Measurements from ENCODE around the gene ATP2C1. TPM values are rescaled to one million over a fixed set of nuclear protein-coding genes. Genes with fewer than 3 reads are reported as not detected.

ATP2C1 gene
- total and polyA plus RNA-seq, 2 donors from 2014 or later: 46.8 to 102 TPM

DNA sequence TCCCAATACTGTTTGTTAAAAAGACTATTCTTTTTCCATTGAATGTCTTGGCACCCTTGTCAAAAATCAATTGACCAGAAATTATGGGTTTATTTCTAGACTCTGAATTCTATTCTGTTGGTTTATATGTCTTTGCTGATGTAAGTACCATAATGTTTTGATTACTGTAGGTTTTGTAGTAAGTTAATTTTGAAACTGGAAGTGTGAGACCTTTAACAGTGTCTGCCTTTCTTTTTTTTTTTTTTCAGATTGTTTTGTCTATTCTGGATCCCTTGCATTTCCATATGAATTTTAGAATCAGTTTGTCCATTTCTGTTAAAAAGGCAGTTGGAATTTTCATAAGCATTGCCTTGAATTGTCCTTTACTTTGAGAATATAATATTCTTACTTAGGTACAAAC, 13.6 kb downstream of the ATP2C1 start:
- H3K27me3 ChIP-seq (ENCODE audit: control insufficient read depth, insufficient read depth, low read length): no peaks in the 10 kb centered on the region
- H3K4me3 ChIP-seq (ENCODE audit: low read length in 3 of 3): no peak overlapping the region
- peaks cover 0 to 6% (median 4%) of the 10 kb centered on the region in 3 donors for H3K4me1 ChIP-seq (ENCODE audit: control insufficient read depth in 2 of 3, insufficient read depth in 2 of 3, low read depth in 1 of 3, low read length in 3 of 3)
- H3K9me3 ChIP-seq (ENCODE audit: control insufficient read depth in 2 of 3, insufficient read depth in 1 of 3, low read length in 3 of 3): no peaks in the 10 kb centered on the region
- TF ChIP-seq, protein P1, sequence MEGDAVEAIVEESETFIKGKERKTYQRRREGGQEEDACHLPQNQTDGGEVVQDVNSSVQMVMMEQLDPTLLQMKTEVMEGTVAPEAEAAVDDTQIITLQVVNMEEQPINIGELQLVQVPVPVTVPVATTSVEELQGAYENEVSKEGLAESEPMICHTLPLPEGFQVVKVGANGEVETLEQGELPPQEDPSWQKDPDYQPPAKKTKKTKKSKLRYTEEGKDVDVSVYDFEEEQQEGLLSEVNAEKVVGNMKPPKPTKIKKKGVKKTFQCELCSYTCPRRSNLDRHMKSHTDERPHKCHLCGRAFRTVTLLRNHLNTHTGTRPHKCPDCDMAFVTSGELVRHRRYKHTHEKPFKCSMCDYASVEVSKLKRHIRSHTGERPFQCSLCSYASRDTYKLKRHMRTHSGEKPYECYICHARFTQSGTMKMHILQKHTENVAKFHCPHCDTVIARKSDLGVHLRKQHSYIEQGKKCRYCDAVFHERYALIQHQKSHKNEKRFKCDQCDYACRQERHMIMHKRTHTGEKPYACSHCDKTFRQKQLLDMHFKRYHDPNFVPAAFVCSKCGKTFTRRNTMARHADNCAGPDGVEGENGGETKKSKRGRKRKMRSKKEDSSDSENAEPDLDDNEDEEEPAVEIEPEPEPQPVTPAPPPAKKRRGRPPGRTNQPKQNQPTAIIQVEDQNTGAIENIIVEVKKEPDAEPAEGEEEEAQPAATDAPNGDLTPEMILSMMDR (IDR thresholded peaks at IDR 0.05; ENCODE audit: borderline replicate concordance, extremely low read depth, insufficient read depth): no peak
- intact Hi-C loops (cut with DNase I): no loop called here
- no peak overlapping the region for H3K9ac ChIP-seq (ENCODE audit: low read length in 3 of 3)
- no peak for FAIRE-seq
- H3K27ac ChIP-seq (ENCODE audit: low read depth in 2 of 2, low read length in 2 of 2): no peak overlapping the region
- no peak for DNase-seq
- no peaks in the 10 kb centered on the region for H3K36me3 ChIP-seq (ENCODE audit: control insufficient read depth in 2 of 3, insufficient read depth in 3 of 3, low read length in 3 of 3)

DNA sequence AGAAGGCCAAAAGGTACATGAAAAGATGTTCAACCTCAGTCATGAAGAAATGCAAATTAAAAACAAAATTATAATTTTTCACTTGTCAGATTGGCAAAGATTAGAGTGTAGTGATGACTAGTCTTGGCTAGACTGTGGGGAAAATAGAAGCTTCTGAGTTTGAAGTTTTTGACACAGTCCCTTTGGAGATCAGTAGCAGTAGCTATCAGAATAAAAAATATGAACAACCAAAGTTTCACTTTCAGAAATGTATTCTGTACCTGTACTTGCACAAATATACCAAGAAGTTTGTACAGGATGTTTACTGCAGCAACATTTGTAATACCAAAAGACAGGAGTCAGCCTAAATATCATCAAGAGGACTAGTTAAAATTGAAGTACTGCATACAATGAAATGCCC, 14.1 kb downstream of the ATP2C1 start:
- H3K4me3 ChIP-seq (ENCODE audit: low read length in 3 of 3): no peak overlapping the region
- peaks cover 0 to 6% (median 4%) of the 10 kb centered on the region in 3 donors for H3K4me1 ChIP-seq (ENCODE audit: control insufficient read depth in 2 of 3, insufficient read depth in 2 of 3, low read depth in 1 of 3, low read length in 3 of 3)
- no peak for FAIRE-seq
- no peak overlapping the region for H3K27ac ChIP-seq (ENCODE audit: low read depth in 2 of 2, low read length in 2 of 2)
- H3K9ac ChIP-seq (ENCODE audit: low read length in 3 of 3): no peak overlapping the region
- H3K36me3 ChIP-seq (ENCODE audit: control insufficient read depth in 2 of 3, insufficient read depth in 3 of 3, low read length in 3 of 3): no peaks in the 10 kb centered on the region
- intact Hi-C loops (cut with DNase I): no loop called here
- H3K9me3 ChIP-seq (ENCODE audit: control insufficient read depth in 2 of 3, insufficient read depth in 1 of 3, low read length in 3 of 3): no peaks in the 10 kb centered on the region
- TF ChIP-seq, protein P1 (IDR thresholded peaks at IDR 0.05; ENCODE audit: borderline replicate concordance, extremely low read depth, insufficient read depth): no peak
- H3K27me3 ChIP-seq (ENCODE audit: control insufficient read depth, insufficient read depth, low read length): no peaks in the 10 kb centered on the region
- no peak for DNase-seq

DNA sequence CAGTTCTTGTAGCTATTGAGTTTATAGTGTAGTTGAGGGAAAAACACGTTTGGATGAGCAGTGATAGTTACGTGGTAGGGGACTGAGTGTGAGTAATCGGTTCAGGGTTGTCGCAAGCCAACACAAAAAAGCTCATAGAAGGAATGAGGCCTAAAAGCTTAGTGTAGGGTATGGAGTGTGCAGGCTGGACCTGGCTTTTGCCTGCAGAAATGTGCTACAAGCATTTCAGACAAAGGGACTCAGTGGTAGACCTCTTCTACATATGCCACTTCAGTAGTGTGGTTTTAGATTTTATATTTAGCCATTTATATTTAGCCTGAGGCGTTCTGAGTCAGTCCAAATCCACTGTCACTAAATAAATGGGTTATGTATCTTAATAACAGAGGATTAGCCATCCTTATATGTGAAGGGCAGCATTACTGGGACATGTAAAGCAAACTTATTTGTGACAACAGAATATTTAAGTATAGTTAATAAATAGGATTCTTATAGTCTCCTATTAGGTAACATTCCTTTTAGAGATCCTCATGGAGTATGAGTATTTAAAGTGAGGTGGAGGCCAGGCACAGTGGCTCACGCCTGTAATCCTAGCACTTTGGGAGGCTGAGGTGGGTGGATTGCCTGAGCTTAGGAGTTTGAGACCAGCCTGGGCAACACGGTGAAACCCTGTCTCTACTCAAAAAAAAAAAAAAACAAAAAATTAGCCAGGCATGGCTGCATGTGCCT, 21.8 kb downstream of the ATP2C1 start:
- FAIRE-seq (no peak), DNase-seq (no peak)
- no peaks in the 10 kb centered on the region for H3K27me3 ChIP-seq (ENCODE audit: control insufficient read depth, insufficient read depth, low read length)
- H3K4me1 ChIP-seq (ENCODE audit: control insufficient read depth in 2 of 3, insufficient read depth in 2 of 3, low read depth in 1 of 3, low read length in 3 of 3): no peaks in the 10 kb centered on the region
- TF ChIP-seq, protein P1 (IDR thresholded peaks at IDR 0.05; ENCODE audit: borderline replicate concordance, extremely low read depth, insufficient read depth): no peak
- H3K9ac ChIP-seq (ENCODE audit: low read length in 3 of 3): no peak overlapping the region
- peaks cover 0 to 4% (median 0%) of the 10 kb centered on the region in 3 donors for H3K9me3 ChIP-seq (ENCODE audit: control insufficient read depth in 2 of 3, insufficient read depth in 1 of 3, low read length in 3 of 3)
- intact Hi-C loops (cut with DNase I): no loop called here
- H3K27ac ChIP-seq (ENCODE audit: low read depth in 2 of 2, low read length in 2 of 2): no peak overlapping the region
- no peaks in the 10 kb centered on the region for H3K36me3 ChIP-seq (ENCODE audit: control insufficient read depth in 2 of 3, insufficient read depth in 3 of 3, low read length in 3 of 3)
- H3K4me3 ChIP-seq (ENCODE audit: low read length in 3 of 3): no peak overlapping the region

Measured in kidney (tissue), 14 donors.